G401.6 (cell line): Measurements from ENCODE around the gene HHAT.
"Not testable (repeated sequence)": the region's sequence is repeated elsewhere in the genome, so short reads cannot be mapped to it uniquely, and the experiment has no call there.

ENCODE experiments used
- FAIRE-seq: peaks from 2 replicates; lab custom pipeline; 2012; peaks lifted over from hg19 to GRCh38; lab: Jason Lieb, UNC

The HHAT gene

DNA sequence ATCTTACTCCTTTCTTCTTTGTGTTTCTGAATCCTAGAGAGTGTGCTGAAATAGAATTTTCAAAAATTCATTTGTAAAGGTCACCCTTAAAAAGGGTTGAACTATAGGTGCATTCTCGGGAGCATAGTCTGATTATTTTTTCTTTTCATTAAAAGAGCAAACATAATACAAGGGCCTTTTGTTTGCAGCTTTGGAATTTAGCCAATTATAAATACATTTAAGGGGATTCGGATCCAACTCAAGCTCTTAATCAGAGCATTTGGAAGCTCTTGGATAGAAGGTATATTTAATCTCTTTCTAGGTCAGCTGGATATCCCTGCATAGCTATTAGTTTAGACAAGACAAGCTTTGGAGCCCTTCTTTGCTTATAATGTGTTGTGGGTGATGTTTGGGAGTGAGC, 321.7 kb downstream of the HHAT start:
- FAIRE-seq, result no peak

DNA sequence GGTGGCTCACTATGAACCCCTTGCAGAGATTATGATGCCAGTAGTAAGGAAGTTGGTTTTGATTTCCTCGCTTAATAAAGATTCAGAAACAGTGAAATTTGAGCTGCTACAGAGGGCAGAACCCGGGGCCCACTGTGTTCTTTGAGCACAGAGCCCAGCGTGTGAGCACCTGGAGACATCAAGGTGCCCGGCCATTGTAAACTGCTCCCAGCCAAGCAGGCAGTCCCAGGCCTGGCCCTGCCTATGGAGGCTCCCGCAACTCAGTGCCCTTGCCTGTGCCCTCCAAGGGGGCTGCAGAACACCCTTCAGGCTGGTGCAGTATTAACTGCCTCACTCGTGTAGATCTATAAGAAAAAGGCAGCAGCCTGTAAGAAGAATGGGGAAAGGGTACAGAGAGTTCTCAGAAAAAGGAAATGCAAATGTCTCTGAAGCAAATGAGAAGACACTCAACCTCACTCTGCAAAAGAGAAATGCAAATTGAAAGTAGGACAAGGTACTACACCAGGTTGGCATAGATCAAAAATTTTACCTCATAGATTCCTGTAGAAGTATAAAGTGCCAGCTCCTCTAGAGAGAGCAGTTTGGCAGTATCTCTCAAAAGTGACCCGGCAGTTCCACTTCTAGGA, 323.7 kb downstream of the HHAT start:
- no peak for FAIRE-seq

DNA sequence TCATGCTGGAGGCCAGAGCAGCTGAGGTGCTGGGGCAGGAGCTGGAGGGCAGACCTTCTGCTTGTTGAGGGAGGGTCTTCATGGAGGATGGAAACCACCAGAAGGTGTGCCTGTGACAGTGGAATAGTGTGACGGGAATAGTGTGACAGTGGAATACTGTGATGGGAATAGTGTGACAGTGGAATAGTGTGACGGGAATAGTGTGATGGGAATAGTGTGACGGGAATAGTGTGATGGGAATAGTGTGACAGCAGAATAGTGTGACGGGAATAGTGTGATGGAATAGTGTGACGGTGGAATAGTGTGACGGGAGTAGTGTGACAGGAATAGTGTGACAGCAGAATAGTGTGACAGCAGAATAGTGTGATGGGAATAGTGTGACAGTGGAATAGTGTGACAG, 325.1 kb downstream of the HHAT start:
- FAIRE-seq, result no peak

DNA sequence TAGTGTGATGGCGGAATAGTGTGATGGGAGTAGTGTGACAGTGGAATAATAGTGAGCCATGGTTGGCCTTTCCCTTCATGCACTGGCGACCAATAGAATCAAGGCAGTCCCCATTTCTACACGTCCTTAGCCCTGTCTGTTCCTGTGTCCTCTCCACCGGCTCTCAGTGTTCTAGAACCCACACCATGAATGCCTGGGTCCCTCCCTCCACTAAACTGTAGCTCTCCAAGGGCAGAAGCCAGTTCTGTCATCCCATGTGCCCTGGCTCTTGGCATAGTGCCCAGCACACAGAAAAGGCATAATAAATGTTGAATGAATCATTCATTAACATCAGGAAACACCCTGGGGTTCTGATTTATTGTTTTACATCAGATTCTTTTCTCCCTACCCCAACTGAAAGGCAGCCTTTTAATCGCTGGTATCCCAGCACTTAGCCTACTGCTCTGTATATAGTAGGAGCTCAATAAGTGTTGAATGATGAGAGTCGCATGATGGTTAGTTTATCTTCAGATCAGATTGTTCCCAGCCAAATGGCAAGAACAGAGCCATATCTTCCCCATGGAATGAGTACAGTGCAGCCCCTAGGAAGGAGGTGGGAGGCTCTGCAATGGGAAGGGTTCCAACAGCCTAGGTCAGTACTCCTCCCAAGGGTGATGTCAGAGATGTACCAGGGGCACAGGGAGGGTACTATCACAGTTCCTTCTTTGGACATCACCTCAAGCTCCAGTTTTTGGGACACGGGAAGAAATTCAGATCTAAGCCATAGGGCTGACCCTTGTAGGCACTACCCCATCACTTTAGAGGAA, 325.7 kb downstream of the HHAT start:
- no peak for FAIRE-seq

DNA sequence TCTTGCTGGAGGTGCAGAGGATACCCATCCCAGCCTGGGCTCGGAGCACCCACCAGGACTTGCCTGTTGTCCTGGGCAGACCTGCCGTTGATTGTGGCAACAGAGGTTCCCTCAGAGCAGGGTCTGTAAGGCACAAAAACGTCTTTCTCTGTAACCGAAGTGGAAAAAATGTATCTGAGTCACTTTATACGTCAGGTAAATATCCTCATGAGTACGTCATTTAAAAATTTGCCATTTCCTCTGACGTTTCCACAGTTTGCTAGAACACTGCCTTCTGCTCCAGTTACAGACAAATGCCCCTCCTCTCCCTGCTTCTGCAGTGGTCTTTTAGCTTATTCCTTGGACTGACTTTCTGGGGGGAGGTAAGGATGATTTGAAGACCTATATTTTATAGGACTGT, 326.8 kb downstream of the HHAT start:
- FAIRE-seq, result no peak

DNA sequence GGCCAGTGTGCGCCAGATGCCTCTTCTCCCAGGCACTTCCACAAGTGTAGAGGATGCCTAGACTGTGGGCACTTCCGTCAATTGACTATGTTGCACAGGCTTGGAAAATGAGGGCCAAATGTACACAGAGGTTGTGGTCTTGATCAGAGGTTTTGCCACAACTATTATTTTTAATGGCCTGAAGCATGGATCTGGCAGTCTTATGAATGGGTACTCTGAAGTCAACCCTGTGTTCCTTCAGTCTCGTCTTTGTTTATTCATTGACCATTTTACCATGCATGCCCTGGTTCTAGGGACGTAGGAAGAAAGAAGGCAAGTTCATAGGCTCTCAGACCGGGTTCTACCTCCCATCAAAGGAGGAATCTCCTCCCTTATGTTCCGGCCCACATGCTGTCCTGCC, 329.1 kb downstream of the HHAT start:
- FAIRE-seq, result no peak

DNA sequence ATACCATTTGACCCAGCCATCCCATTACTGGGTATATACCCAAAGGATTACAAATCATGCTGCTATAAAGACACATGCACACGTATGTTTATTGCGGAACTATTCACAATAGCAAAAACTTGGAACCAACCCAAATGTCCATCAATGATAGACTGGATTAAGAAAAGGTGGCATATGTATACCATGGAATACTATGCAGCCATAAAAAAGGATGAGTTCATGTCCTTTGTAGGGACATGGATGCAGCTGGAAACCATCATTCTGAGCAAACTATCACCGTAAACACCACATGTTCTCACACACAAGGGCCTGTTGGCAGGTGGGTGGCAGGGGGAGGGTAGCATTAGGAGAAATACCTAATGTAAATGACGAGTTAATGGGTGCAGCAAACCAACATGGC, 332.8 kb downstream of the HHAT start:
- not testable (repeated sequence) for FAIRE-seq

DNA sequence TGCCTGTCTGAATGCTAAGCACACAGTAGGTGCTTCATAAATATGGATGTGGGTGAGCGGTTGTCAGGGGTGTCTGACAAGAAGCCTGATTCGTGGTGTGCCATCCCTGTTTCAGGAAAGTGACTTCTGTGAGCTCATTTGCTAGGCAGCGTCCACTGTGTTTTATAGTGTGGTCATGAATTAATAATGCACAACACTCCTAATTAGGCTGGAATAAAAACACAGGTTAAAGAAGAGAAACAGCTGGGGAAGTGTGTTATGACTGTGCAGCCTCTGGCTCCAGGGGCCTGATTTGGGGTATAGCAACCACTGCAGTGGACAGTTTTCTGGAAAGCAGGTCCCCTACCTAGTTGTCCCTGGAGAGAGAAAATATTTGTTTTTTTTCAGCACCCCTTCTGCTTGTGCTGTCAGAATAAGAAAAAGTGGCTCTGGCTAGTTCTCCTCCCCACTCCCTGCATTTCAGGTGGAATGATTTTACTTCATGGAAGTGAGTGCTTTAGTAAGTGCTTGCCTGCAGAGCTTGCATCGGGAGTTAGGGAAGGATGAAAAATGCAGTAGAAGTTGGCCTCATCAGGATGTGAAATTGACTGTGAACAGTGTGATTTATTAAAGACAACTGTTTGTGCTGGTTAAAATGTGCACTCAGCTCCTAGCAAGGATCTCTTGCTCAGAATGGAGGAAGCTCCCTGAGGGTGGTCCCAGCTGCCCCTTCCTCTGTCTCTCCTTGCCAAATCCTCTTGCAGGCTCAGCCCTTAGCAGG, 333.8 kb downstream of the HHAT start:
- FAIRE-seq, result no peak

DNA sequence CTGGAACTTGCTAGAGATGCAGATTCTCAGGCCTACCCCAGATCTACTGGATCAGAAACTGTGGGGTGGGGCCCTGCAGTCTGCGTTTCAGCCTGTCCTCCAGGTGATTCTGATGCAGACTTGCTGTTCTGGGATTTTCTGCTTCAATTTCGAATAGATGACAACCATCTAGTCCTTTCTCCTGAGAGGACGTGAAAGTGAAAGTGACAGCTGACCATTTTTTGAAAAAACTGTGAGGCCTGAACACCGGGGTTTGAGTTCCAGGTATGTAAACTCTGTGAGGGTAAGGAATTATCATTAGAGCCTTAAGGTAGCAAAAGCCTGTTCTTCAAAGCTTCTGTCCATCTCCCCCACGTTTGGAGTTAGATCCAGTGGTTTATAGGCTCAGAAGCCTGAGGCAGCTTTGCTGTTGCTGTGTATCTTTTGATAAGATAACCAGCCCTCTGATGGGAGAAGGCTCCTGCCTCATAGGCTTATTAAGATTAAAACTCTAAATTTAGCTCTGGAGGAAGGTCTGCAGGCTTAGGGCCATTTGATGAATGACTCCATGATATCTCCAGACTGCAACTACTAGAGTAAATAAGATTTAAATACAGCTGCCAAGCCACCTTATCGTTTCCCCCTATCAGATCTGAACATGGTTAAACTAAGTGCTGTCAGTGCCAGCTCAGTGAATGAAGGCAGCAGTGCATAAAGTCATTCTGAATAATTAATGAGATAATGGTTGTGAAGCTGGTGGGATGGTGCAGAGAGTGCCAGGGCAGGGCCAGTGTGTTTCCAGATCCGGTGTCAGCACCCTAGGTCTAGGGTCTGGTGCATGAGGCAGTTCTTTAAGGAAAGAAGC, 335.2 kb downstream of the HHAT start:
- FAIRE-seq, result no peak

DNA sequence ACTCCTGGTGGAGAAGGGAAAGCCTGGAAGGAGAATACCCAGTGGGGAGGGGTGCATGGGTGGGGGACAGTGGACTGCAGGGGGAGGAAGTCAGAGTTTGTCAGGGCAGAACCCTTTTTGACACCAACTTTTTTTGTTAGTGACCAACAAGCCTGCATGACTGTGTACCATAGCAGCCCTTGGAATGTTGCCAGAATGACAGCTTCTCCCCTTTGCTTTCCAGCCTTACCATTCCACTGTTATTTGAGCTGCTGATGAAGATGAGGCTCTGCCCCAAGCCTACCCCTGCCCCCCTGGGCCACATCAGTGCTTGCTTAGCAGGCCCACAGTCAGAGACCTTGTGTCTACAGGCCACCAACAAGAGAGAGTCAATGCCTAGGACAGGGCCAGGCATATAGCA, 341.2 kb downstream of the HHAT start:
- no peak for FAIRE-seq

DNA sequence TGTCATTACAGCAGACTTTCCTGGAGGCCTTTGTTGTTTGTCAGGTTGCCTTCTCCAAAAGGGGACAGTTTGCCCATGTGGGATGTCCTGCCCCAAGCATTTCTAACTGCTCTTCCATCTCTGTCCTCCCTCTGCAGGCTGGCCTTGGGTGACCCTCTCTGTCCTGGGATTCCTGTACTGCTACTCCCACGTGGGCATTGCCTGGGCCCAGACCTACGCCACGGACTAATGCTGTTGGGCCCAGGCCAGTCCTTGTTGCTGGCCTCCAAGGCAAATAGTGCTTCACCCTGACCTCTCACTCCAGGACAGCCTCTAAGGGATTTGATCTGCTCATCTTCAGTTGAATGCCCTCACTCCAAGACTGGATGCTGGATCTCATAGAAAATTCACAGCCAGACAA, 345.4 kb downstream of the HHAT start:
- FAIRE-seq, result no peak

DNA sequence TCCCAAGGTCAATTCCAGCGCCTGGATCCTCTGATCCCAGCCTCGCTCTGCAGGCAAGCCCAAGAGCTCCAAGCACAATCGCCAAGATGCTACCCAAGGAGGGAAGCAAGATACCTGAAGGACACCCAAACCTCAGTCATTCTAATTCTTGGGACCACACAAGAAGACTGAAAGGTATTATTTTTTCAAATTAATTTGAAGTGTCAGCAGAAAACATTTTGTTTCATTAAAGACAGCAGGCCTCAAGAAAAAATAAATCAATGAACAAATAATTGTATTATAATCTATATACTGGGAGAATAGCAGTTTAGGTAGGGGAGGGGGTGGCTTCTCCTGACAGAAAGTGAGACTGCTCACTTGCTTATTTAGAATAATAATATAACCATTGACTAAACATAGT, 347.8 kb downstream of the HHAT start:
- no peak for FAIRE-seq

DNA sequence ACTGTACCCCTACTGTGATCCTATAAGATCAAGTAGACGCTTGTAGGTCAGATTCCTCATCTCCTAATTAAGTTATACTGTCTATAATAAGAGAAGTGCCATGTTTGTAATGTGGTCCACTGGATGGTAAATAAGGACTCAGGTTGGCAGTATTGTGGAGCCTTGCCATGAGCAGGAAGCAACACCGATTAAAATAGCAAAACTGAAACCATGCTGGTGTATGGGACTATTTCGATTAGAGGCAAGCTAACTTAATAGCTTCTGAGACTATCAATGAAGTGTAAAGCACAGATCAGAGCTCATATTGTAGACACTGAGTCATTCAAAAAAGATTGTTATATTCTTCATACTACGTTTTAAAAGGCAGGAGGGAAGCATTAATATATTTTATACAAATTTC, 348.8 kb downstream of the HHAT start:
- FAIRE-seq, result no peak

DNA sequence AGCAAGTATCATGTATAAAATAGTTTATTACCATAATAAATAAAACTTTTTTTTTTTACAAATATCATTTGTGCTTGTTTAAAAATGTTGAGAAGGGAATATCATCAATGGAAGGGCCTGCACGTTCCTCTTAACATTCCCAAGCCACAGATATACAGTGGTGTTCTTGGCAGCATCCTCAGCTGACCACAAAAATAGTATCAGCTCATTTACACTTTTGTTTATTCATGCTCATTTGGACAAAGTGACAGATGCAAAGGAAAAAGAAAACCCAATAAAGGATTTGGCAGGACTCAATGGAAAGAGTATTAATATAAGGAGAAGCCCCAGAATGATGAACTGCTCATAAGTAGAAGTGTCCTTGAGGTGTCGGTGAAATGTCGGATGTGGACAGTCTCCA, 349.6 kb downstream of the HHAT start:
- no peak for FAIRE-seq

DNA sequence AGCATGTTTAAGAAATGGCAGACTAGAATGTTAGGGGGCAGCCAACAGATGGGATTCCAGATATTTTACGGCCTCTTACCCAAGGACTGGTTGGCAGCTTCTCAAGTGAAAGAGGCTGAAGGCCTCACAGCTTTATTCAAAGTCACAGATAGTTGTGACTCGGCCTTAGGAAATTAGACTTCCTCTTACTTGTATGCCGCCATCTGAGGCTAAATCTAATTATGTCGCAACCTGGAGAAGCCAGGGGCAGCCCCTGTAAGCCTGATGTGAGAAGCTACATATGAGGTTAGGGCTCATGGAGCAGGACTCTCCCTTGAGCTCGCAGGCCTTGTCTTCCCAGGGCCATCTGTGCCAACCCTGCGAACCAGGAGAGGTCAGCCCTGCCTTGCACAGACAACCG, 352.5 kb downstream of the HHAT start:
- no peak for FAIRE-seq

DNA sequence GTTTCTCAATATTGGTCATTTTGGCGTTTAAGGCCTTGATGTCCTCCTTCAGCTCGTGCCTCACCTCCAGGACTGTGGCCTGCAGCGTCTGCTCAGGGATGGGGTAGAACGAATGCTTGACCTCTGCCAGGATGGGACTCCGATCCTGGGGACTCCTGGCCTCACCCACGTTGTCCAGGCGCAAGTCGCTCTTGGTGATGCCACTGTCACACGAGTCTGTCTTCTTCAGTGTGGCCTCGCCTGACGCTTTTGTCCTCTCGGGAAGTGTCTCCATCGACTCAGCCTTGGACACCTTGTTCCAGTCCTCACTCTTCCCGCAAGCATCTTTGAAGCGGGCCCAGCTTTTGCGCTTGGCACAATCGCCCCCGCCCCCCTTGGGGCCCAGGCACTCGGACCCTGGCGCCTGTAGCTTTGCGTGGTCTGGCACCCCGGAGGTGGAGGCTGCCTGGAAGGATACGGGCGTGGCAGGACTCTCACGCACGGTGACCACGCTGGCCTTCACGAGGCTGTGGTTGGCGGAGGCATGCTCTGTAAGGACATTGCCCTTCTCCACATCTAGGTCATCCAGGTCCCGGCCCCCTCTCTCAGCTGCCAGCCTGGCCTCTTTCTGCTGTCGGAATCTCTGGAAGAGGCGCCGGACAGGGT, 354.8 kb downstream of the HHAT start:
- no peak for FAIRE-seq

DNA sequence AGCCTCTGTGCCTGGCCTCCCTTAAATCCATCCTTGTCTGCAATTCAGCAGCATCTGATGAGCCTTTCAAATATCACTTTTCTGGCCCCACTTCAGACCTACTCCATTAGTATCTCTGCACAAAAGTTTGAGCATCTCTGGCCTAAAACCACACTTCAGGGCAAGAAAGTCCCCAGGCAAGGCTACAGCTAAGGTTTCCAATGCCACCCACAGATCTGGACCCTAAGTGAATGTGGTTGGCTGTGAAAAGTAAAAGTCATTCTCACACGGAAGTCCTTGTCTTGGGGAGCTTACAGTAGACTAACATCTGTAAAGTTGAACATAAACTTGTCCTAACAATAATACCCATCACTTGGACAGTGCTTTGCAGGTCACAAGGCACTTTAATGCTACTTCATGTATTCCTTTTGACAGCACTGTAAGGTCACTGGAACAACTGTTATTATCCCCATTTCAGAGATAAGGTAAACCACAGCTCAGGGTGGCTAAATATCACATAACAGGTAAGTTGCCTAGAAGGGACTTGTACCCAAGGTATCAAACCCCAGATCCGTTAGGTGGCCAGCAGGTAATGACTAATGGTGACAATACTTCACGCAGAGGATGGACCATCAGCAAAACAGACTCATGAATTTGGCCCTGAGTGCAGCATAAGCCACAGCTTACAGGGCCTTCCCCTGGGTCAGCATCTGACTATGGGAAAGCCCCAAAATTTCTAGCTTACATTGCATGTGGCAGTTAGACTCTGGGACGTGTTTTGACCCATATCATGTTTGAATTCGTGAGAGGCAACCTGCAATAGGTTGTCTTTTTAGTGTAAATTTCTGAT, 356.0 kb downstream of the HHAT start:
- FAIRE-seq, result no peak

DNA sequence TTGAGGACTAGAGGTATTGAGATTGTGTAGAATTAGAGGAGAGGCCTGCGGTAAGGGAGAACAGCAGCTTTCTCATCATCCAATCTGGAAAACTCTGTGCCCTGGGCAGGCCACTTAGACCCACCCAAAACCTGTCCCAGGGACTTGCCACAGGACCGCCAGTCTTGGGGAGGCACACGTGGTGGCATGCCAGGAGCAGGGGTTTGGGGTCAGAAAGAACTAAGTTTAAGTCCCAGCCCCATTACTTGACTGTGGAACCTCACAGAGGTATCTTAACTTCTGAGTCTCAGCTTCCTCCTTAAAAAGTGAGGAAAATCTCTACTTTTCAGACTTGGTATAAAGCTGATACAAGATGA, 356.6 kb downstream of the HHAT start:
- no peak for FAIRE-seq

DNA sequence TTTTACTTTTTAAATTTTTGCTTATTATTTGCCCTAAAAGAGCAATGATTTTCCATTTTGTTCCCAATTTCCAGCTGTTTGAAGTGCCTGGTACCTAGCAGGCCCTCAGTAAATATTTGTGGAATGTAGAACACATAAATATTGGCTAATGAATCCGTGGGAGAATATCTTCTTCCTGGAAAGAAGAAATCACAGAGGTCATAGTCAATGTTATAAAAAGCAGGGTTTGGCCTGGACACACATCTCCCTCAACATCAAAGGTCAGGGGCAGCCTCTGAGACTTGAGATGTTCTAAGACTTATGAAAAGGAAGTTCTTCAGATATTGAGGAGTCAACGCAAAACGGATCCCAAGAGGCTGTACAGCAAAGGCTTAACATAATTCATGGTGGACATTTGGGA, 358.1 kb downstream of the HHAT start:
- no peak for FAIRE-seq

DNA sequence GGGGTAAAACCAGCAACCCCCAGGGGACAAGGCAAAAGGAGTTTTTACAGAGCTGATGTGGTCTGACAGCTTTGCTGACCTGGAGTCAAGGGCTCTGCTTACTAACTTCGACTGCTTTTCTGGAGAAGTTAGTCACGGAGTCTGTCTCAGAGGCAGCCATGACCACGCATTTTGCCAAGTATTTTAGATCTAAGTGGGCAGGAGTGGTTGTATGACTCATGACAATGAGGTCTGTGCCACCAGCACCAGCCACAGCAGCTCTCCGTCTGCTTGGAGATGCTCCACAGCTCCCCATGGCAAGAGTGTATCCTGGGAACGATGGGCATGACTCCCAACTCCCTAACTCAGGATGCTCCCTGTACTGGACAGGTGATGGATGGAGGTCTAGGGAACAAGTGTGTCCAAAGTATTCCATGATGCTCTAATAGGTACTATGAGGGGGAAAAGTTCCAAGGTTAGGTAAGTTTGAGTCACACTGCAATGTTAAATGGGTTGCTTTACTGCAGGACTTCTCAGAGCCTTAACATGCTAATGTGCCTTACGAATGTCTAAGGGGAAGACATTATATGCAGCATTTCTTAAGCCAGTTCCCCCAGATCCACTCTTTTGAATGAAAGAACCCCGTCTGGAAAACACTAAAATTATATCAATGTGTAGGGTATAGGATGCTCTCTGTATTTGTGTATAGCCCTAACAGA, 359.0 kb downstream of the HHAT start:
- no peak for FAIRE-seq
